K562 (cell line): ENCODE data around the gene DPEP1. TPM values are rescaled to one million over a fixed set of nuclear protein-coding genes. Genes with fewer than 3 reads are reported as not detected.

Source experiments
- BACH1 ChIP-seq: fragments of 200-800 bp; sonication (Bioruptor generic); IDR thresholded peaks from 2 replicates; pipeline ENCODE4 v1.6.1; 2016; ENCODE audit warnings: missing genetic modification characterization, missing compliant biosample characterization
- SMAD3 ChIP-seq: fragments of 450-650 bp; formaldehyde crosslinking; conservative IDR thresholded peaks from 2 replicates; pipeline ENCODE4 v1.4.0; 2020; ENCODE audit warnings: mild to moderate bottlenecking
- SOX6 ChIP-seq: fragments of 450-650 bp; IDR thresholded peaks from 2 replicates; pipeline ENCODE4 v1.6.1; 2014; ENCODE audit warnings: mild to moderate bottlenecking
- ZFP36 ChIP-seq: fragments of 150-350 bp; IDR thresholded peaks from 2 replicates; pipeline ENCODE4 v1.6.1; 2018; ENCODE audit warnings: low read length, low read depth; ENCODE audit not compliant: partially characterized antibody
- ZNF253 ChIP-seq: fragments of 250-450 bp; sonication (Bioruptor Pico); conservative IDR thresholded peaks from 2 replicates; pipeline ENCODE4 v1.6.1; 2021; ENCODE audit warnings: mild to moderate bottlenecking
- ZNF76 ChIP-seq: fragments of 250-450 bp; sonication (Bioruptor Pico); IDR thresholded peaks from 2 replicates; pipeline ENCODE4 v1.4.0; 2020; ENCODE audit warnings: mild to moderate bottlenecking, moderate library complexity, borderline replicate concordance
- polyA plus RNA-seq, 8 experiments: library from polyadenylated mRNA; depleted of rRNA in 4 of 8; stranded (reverse) in 5 of 8; unstranded in 3 of 8; fragments of >200 nt; fragmentation: Nextera tagmentation in 2 of 8; fragmentation: Illumina TruSeq in 1 of 8; extraction: Ambion mirVana in 2 of 8; extraction: Trizol in 1 of 8; gene quantifications; 2 replicates each; pipeline versions ENCODE4 v1.2.1 to v1.2.3, GENCODE V29; 2011 to 2014; ENCODE audit warnings: inconsistent platforms in 1 of 8, missing spikeins in 1 of 8
- total RNA-seq, 7 experiments: library from RNA; depleted of rRNA in 6 of 7; stranded (reverse); fragments of >200 nt in 6 of 7; fragmentation: Illumina TruSeq in 2 of 7; extraction: Trizol in 2 of 7; gene quantifications; 2 replicates each; pipeline versions ENCODE4 v1.2.1 to v1.2.3, GENCODE V29; 2011 to 2021; ENCODE audit warnings: low replicate concordance in 1 of 7
- TF ChIP-seq, protein P1 (sequence below): fragments of 450-650 bp; conservative IDR thresholded peaks from 2 replicates; pipeline ENCODE4 v1.6.1; 2016; ENCODE audit warnings: missing genetic modification characterization, low read depth, mild to moderate bottlenecking, missing compliant biosample characterization, moderate library complexity
- TF ChIP-seq, protein P2 (sequence below), 2 experiments: IDR thresholded peaks; 2 replicates each; pipeline ENCODE4 v1.6.1; 2012; ENCODE audit warnings: improper control_type of control experiment in 2 of 2, low read depth in 2 of 2, low read length in 2 of 2, borderline replicate concordance in 1 of 2
- TF ChIP-seq, protein P3 (sequence below), 2 experiments: fragments of 450-650 bp in 1 of 2; sonication (generic) in 1 of 2; formaldehyde crosslinking in 1 of 2; IDR thresholded peaks; 2 replicates each; pipeline versions ENCODE4 v1.7.1 to v1.9.0; 2016 to 2022; ENCODE audit warnings: inconsistent platforms in 1 of 2, mild to moderate bottlenecking in 1 of 2, missing genetic modification reagents in 1 of 2
- TF ChIP-seq, protein P4 (sequence below): fragments of 450-650 bp; formaldehyde crosslinking; conservative IDR thresholded peaks from 2 replicates; pipeline ENCODE4 v1.4.0; 2022; ENCODE audit warnings: mild to moderate bottlenecking, missing genetic modification characterization

DPEP1 gene
- total and polyA plus RNA-seq, 9 of the 15 experiments (the other 6 are each of a cell fraction or from before 2014, with no cell fraction given), result 0.14 to 0.31 (median 0.20) TPM; not detected in 6

DNA sequence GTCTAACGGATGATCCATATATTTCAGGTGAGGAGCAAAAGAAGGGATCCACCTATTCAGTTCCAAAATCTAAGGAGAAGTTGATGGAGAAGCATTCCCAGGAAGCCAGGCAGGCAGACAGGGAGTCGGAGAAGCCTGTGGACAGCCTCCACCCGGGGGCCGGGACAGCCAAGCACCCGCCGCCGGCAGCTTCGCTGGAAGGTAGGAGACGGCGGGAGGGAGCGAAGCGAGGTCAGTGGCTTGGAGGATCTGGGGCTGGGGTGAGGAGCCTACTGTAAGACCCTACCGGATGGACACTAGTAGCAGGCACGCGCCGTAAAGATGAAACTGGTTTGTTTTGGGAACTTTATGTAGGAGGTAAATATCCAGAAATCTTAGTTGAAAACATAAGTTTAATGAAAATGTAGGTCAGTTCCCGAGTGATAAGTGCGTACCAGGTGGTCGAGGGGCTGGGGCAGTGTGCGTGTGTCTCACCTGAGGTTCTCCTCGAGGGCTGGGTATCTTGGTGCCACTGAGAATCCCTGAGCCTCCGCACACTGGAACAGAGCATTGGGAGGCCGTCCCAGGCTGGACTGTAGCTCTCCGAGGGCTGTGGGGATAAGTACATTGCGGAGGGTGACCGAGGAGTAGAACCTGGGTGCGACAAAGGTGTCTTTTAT lies 44.9 kb downstream of the DPEP1 start (continued):
- TF ChIP-seq, protein P1, sequence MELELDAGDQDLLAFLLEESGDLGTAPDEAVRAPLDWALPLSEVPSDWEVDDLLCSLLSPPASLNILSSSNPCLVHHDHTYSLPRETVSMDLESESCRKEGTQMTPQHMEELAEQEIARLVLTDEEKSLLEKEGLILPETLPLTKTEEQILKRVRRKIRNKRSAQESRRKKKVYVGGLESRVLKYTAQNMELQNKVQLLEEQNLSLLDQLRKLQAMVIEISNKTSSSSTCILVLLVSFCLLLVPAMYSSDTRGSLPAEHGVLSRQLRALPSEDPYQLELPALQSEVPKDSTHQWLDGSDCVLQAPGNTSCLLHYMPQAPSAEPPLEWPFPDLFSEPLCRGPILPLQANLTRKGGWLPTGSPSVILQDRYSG (tag), result no peak
- TF ChIP-seq, protein P2, sequence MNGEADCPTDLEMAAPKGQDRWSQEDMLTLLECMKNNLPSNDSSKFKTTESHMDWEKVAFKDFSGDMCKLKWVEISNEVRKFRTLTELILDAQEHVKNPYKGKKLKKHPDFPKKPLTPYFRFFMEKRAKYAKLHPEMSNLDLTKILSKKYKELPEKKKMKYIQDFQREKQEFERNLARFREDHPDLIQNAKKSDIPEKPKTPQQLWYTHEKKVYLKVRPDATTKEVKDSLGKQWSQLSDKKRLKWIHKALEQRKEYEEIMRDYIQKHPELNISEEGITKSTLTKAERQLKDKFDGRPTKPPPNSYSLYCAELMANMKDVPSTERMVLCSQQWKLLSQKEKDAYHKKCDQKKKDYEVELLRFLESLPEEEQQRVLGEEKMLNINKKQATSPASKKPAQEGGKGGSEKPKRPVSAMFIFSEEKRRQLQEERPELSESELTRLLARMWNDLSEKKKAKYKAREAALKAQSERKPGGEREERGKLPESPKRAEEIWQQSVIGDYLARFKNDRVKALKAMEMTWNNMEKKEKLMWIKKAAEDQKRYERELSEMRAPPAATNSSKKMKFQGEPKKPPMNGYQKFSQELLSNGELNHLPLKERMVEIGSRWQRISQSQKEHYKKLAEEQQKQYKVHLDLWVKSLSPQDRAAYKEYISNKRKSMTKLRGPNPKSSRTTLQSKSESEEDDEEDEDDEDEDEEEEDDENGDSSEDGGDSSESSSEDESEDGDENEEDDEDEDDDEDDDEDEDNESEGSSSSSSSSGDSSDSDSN (IDR thresholded peaks at IDR 0.05; ENCODE audit: borderline replicate concordance in 1 of 2, low read depth in 2 of 2, low read length in 2 of 2), result peak in 1 of 2 experiments; percentile 53; a peak in 1 of 4 replicates
- TF ChIP-seq, protein P3, sequence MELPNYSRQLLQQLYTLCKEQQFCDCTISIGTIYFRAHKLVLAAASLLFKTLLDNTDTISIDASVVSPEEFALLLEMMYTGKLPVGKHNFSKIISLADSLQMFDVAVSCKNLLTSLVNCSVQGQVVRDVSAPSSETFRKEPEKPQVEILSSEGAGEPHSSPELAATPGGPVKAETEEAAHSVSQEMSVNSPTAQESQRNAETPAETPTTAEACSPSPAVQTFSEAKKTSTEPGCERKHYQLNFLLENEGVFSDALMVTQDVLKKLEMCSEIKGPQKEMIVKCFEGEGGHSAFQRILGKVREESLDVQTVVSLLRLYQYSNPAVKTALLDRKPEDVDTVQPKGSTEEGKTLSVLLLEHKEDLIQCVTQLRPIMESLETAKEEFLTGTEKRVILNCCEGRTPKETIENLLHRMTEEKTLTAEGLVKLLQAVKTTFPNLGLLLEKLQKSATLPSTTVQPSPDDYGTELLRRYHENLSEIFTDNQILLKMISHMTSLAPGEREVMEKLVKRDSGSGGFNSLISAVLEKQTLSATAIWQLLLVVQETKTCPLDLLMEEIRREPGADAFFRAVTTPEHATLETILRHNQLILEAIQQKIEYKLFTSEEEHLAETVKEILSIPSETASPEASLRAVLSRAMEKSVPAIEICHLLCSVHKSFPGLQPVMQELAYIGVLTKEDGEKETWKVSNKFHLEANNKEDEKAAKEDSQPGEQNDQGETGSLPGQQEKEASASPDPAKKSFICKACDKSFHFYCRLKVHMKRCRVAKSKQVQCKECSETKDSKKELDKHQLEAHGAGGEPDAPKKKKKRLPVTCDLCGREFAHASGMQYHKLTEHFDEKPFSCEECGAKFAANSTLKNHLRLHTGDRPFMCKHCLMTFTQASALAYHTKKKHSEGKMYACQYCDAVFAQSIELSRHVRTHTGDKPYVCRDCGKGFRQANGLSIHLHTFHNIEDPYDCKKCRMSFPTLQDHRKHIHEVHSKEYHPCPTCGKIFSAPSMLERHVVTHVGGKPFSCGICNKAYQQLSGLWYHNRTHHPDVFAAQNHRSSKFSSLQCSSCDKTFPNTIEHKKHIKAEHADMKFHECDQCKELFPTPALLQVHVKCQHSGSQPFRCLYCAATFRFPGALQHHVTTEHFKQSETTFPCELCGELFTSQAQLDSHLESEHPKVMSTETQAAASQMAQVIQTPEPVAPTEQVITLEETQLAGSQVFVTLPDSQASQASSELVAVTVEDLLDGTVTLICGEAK (IDR thresholded peaks at IDR 0.05), result peak; percentile 48
- TF ChIP-seq, protein P3 (CRISPR knock-in tag; IDR thresholded peaks at IDR 0.05), result no peak
- TF ChIP-seq ZNF253, result no peak
- 0 out of 2 replicates have a peak, but pooled peaks have one; percentile 5 for TF ChIP-seq SOX6
- TF ChIP-seq ZNF76 (CRISPR knock-in tag), result no peak
- TF ChIP-seq ZFP36, result no peak
- 0 out of 2 replicates have a peak, but pooled peaks have one; percentile 62 for TF ChIP-seq SMAD3 (CRISPR knock-in tag)
- TF ChIP-seq BACH1 (tag), result no peak
- TF ChIP-seq, protein P4, sequence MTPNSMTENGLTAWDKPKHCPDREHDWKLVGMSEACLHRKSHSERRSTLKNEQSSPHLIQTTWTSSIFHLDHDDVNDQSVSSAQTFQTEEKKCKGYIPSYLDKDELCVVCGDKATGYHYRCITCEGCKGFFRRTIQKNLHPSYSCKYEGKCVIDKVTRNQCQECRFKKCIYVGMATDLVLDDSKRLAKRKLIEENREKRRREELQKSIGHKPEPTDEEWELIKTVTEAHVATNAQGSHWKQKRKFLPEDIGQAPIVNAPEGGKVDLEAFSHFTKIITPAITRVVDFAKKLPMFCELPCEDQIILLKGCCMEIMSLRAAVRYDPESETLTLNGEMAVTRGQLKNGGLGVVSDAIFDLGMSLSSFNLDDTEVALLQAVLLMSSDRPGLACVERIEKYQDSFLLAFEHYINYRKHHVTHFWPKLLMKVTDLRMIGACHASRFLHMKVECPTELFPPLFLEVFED (CRISPR knock-in tag), result no peak
